Panc1 (cell line): ENCODE data around the gene SMARCA1.

Experiments used
- TF ChIP-seq, protein P1 (sequence below), 2 experiments: IDR thresholded peaks; 2 replicates each; pipeline ENCODE4 v1.6.1; 2011 to 2012; ENCODE audit warnings: low read depth in 2 of 2, control low read depth in 1 of 2, low read length in 1 of 2, mild to moderate bottlenecking in 1 of 2, moderate library complexity in 1 of 2; ENCODE audit not compliant: insufficient read depth in 1 of 2
- TF ChIP-seq, protein P2 (sequence below): fragments of 450-650 bp; IDR thresholded peaks from 2 replicates; pipeline ENCODE4 v1.5.1; 2017; ENCODE audit warnings: mild to moderate bottlenecking

DNA sequence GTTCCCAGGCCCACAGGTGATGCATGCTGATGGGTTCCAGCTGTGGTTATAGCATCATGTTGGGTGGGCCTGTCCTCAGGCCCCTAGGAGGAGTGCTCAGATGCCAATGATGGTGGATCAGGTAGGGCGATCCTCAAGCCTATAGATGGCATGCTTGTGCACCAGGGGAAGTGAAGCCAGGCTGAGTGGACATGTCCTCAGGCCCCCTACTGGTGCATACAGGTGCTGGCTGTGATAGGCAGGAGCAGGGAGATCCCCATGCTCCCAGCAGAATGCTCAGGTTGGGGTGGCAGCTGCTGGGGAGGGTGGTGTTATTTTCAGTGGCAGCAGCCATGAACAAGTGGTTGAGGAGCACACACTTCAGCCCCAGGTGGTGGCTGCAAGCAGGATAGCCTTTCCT lies 96.0 kb downstream of the SMARCA1 start:
- TF ChIP-seq, protein P1, sequence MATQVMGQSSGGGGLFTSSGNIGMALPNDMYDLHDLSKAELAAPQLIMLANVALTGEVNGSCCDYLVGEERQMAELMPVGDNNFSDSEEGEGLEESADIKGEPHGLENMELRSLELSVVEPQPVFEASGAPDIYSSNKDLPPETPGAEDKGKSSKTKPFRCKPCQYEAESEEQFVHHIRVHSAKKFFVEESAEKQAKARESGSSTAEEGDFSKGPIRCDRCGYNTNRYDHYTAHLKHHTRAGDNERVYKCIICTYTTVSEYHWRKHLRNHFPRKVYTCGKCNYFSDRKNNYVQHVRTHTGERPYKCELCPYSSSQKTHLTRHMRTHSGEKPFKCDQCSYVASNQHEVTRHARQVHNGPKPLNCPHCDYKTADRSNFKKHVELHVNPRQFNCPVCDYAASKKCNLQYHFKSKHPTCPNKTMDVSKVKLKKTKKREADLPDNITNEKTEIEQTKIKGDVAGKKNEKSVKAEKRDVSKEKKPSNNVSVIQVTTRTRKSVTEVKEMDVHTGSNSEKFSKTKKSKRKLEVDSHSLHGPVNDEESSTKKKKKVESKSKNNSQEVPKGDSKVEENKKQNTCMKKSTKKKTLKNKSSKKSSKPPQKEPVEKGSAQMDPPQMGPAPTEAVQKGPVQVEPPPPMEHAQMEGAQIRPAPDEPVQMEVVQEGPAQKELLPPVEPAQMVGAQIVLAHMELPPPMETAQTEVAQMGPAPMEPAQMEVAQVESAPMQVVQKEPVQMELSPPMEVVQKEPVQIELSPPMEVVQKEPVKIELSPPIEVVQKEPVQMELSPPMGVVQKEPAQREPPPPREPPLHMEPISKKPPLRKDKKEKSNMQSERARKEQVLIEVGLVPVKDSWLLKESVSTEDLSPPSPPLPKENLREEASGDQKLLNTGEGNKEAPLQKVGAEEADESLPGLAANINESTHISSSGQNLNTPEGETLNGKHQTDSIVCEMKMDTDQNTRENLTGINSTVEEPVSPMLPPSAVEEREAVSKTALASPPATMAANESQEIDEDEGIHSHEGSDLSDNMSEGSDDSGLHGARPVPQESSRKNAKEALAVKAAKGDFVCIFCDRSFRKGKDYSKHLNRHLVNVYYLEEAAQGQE (IDR thresholded peaks at IDR 0.05; ENCODE audit: insufficient read depth in 1 of 2, low read depth in 2 of 2, low read length in 1 of 2): no peak
- TF ChIP-seq, protein P2, sequence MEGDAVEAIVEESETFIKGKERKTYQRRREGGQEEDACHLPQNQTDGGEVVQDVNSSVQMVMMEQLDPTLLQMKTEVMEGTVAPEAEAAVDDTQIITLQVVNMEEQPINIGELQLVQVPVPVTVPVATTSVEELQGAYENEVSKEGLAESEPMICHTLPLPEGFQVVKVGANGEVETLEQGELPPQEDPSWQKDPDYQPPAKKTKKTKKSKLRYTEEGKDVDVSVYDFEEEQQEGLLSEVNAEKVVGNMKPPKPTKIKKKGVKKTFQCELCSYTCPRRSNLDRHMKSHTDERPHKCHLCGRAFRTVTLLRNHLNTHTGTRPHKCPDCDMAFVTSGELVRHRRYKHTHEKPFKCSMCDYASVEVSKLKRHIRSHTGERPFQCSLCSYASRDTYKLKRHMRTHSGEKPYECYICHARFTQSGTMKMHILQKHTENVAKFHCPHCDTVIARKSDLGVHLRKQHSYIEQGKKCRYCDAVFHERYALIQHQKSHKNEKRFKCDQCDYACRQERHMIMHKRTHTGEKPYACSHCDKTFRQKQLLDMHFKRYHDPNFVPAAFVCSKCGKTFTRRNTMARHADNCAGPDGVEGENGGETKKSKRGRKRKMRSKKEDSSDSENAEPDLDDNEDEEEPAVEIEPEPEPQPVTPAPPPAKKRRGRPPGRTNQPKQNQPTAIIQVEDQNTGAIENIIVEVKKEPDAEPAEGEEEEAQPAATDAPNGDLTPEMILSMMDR: no peak
